ENCODE results near the gene INPP5D.
"Not testable (repeated sequence)": the region's sequence is repeated elsewhere in the genome, so short reads cannot be mapped to it uniquely, and the experiment has no call there.

The INPP5D gene

DNA sequence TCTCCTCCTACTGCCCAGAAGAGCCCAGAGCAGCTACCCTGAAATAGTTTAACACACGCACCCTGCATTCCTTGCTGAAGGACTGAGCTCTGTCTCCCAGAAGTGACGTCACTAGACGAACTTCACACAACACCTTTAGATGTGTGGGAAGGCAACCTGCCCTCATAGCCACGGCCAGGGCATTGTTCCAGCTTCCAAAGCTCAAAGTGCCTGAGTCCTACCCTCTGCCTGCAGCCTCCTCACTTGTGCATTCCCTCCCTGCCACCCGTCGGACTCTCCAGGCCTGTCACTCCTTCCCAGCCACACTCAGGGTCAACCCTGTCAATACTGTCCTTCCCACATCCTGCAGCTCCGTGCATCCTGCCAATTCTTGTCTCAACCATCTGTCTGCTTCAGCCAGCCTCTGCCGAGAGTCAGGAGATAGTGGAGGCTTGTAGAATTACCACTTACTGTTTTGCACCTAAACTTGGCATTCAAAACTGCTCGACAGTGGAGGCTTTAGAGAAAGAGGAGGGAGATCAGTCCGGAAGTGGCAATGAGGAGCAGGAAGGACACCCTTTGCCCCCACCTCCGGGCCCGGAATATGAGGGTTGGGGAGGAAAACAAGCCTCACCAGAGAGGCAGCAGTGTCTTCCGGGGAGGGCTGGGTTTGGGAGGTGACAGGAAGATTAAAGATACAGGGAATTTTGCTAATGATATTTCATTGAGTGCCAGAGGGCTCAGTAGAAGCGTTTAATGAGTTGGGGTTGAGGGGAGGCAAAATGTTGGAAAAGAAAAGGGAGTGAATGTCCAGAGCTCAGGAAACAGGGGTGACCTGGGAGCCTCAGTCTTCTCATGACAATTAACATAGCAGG, 119.1 kb downstream of the INPP5D start:
- no peak for TF ChIP-seq POLR2A (IDR thresholded peaks at IDR 0.05; ENCODE audit: low read depth, low read length)
- no peak for TF ChIP-seq POLR2AphosphoS5 (IDR thresholded peaks at IDR 0.05; ENCODE audit: low read depth, low read length)
- no peak for TF ChIP-seq TAF1 (IDR thresholded peaks at IDR 0.05; ENCODE audit: borderline replicate concordance, low read depth, low read length)
- no peak for DNase-seq (ENCODE audit: insufficient read length)

GRCh38 chr2:233179848-233180366, 119.8 kb downstream of the INPP5D start:
- peak; percentile 64 for FAIRE-seq
- no peak for TF ChIP-seq POLR2AphosphoS5 (IDR thresholded peaks at IDR 0.05; ENCODE audit: low read depth, low read length)
- no peak for TF ChIP-seq POLR2A (IDR thresholded peaks at IDR 0.05; ENCODE audit: low read depth, low read length)
- no peak for TF ChIP-seq TAF1 (IDR thresholded peaks at IDR 0.05; ENCODE audit: borderline replicate concordance, low read depth, low read length)
- DNase-seq (ENCODE audit: insufficient read length): no peak

More for the DNA sequence above, 119.1 kb downstream of the INPP5D start:
- FAIRE-seq: no peak

- FAIRE-seq (no peak), DNase-seq (ENCODE audit: insufficient read length) (no peak)
- TF ChIP-seq POLR2AphosphoS5 (IDR thresholded peaks at IDR 0.05; ENCODE audit: low read depth, low read length): no peak
- TF ChIP-seq TAF1 (IDR thresholded peaks at IDR 0.05; ENCODE audit: borderline replicate concordance, low read depth, low read length): no peak
- TF ChIP-seq POLR2A (IDR thresholded peaks at IDR 0.05; ENCODE audit: low read depth, low read length): no peak
Measured at GRCh38 chr2:233183869-233184418, 123.8 kb downstream of the INPP5D start.

DNA sequence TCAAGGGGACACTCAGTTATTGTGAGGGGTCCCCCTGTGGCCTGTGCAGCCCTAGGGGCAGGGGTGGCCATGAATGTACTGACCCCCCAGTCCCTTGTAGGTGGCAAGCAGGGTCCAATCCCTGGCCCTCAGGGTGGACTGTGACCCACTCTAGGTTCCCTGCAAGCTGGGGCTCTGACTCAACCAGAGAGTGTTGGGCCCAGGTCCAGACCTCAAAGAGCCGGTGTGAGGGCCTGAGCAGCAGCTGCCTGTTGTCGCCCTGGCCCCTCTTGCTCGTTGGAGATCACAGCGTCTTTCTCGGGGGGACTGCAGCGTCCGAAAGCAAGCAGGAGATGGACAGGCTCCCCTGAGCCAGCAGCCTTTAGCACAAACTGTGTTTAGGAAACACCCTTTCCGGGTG, 124.5 kb downstream of the INPP5D start:
- no peak for TF ChIP-seq POLR2A (IDR thresholded peaks at IDR 0.05; ENCODE audit: low read depth, low read length)
- TF ChIP-seq TAF1 (IDR thresholded peaks at IDR 0.05; ENCODE audit: borderline replicate concordance, low read depth, low read length): no peak
- no peak for TF ChIP-seq POLR2AphosphoS5 (IDR thresholded peaks at IDR 0.05; ENCODE audit: low read depth, low read length)
- FAIRE-seq: no peak
- no peak for DNase-seq (ENCODE audit: insufficient read length)

- TF ChIP-seq POLR2A (IDR thresholded peaks at IDR 0.05; ENCODE audit: low read depth, low read length) (no peak), POLR2AphosphoS5 (IDR thresholded peaks at IDR 0.05; ENCODE audit: low read depth, low read length) (no peak), TAF1 (IDR thresholded peaks at IDR 0.05; ENCODE audit: borderline replicate concordance, low read depth, low read length) (no peak)
- FAIRE-seq (no peak), DNase-seq (ENCODE audit: insufficient read length) (no peak)
Measured at GRCh38 chr2:233185330-233185729, 125.2 kb downstream of the INPP5D start.

DNA sequence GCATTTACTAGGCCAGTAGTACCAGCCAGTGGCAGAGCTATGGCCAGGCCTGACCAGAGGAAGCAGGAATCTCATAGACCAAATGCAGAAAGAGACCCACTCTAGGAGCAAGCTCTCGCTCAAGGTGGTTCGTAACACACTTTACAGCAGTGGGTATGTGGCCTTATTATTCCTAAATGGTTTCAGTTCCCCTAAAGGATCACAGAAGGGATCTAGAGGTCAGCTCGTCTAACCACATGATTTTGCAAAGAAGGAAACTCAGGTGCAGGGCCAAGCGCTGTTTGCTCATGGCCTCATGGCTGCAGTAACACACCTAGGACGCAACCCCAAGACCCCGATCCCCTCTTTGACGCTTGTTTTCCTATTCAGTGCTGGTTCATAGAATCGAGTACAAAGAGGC, 125.8 kb downstream of the INPP5D start:
- FAIRE-seq (no peak), DNase-seq (ENCODE audit: insufficient read length) (no peak)
- TF ChIP-seq TAF1 (IDR thresholded peaks at IDR 0.05; ENCODE audit: borderline replicate concordance, low read depth, low read length): no peak
- TF ChIP-seq POLR2A (IDR thresholded peaks at IDR 0.05; ENCODE audit: low read depth, low read length): no peak
- TF ChIP-seq POLR2AphosphoS5 (IDR thresholded peaks at IDR 0.05; ENCODE audit: low read depth, low read length): no peak

DNA sequence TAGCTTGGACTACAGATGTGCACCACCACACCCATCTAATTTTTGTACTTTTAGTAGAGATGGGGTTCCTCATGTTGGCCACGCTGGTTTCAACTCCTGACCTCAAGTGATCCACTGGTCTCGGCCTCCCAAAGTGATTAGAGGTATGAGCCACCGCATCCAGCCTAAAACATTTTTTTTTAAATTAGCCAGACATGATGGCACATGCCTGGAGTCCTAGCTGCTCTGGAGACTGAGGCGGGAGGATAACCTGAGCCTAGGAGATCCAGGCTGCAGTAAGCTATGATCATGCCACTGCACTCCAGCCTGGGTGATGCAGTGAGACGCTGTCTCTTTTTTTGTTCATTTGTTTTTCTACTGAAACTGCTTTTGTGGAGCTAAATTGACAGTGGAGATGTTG, 126.7 kb downstream of the INPP5D start:
- TF ChIP-seq POLR2A (IDR thresholded peaks at IDR 0.05; ENCODE audit: low read depth, low read length): no peak
- TF ChIP-seq POLR2AphosphoS5 (IDR thresholded peaks at IDR 0.05; ENCODE audit: low read depth, low read length): no peak
- TF ChIP-seq TAF1 (IDR thresholded peaks at IDR 0.05; ENCODE audit: borderline replicate concordance, low read depth, low read length): no peak
- FAIRE-seq (no peak), DNase-seq (ENCODE audit: insufficient read length) (no peak)

GRCh38 chr2:233189025-233189424, 128.9 kb downstream of the INPP5D start:
- DNase-seq (ENCODE audit: insufficient read length): no peak
- TF ChIP-seq TAF1 (IDR thresholded peaks at IDR 0.05; ENCODE audit: borderline replicate concordance, low read depth, low read length): no peak
- no peak for TF ChIP-seq POLR2A (IDR thresholded peaks at IDR 0.05; ENCODE audit: low read depth, low read length)
- TF ChIP-seq POLR2AphosphoS5 (IDR thresholded peaks at IDR 0.05; ENCODE audit: low read depth, low read length): no peak

GRCh38 chr2:233191016-233191415, 130.9 kb downstream of the INPP5D start:
- DNase-seq (ENCODE audit: insufficient read length); FAIRE-seq: not testable (repeated sequence)

More at GRCh38 chr2:233189025-233189424, 128.9 kb downstream of the INPP5D start:
- no peak for FAIRE-seq

GRCh38 chr2:233193738-233194137, 133.6 kb downstream of the INPP5D start:
- no peak for DNase-seq (ENCODE audit: insufficient read length)
- no peak for FAIRE-seq
- TF ChIP-seq TAF1 (IDR thresholded peaks at IDR 0.05; ENCODE audit: borderline replicate concordance, low read depth, low read length) (no peak), POLR2A (IDR thresholded peaks at IDR 0.05; ENCODE audit: low read depth, low read length) (no peak), POLR2AphosphoS5 (IDR thresholded peaks at IDR 0.05; ENCODE audit: low read depth, low read length) (no peak)

- TF ChIP-seq POLR2AphosphoS5 (IDR thresholded peaks at IDR 0.05; ENCODE audit: low read depth, low read length): no peak
- no peak for TF ChIP-seq TAF1 (IDR thresholded peaks at IDR 0.05; ENCODE audit: borderline replicate concordance, low read depth, low read length)
- no peak for TF ChIP-seq POLR2A (IDR thresholded peaks at IDR 0.05; ENCODE audit: low read depth, low read length)
- no peak for DNase-seq (ENCODE audit: insufficient read length)
- no peak for FAIRE-seq
Measured at GRCh38 chr2:233195027-233195426, 134.9 kb downstream of the INPP5D start.

DNA sequence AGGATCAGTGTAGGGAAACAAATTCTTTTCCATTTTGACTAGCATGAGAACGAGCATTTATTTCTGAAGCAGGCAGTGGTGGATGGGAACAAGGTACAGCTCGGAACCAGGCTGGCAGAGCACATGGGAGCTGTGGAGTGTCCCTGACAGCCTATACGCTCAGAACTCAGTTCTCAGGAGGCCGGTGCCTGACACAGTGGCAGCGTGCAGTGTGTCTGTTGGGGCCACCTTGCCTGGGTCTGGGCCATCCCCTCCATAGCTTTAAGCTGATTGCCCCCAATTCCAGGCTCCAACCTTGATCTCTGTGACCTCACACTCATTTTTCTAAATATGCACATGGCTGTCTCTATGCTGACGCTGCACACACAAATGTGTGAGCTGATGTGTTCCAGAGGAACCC, 136.9 kb downstream of the INPP5D start:
- FAIRE-seq (no peak), DNase-seq (ENCODE audit: insufficient read length) (no peak)
- TF ChIP-seq POLR2A (IDR thresholded peaks at IDR 0.05; ENCODE audit: low read depth, low read length): no peak
- no peak for TF ChIP-seq TAF1 (IDR thresholded peaks at IDR 0.05; ENCODE audit: borderline replicate concordance, low read depth, low read length)
- no peak for TF ChIP-seq POLR2AphosphoS5 (IDR thresholded peaks at IDR 0.05; ENCODE audit: low read depth, low read length)
